Activated B cell treated with CpG ODN at 0.5 μM for 24 hours (primary cell): ENCODE results near the gene AHNAK2. TPM values are rescaled to one million over a fixed set of nuclear protein-coding genes. Genes with fewer than 3 reads are reported as not detected.

ENCODE experiments used
- ATAC-seq: fragments of 200-7000 bp; cut with Tn5 transposase; one replicate; pipeline ENCODE4 v1.10.0; 2021; ENCODE audit warnings: low read depth, mild to moderate bottlenecking, moderate library complexity
- CTCF ChIA-PET: fragments of 350-600 bp; sonication (Branson Sonifier 250); formaldehyde crosslinking; loops from one replicate; lab custom pipeline; 2021; ENCODE audit warnings: antibody characterized with exemption; lab: Charles Lee
- POLR2A ChIA-PET: fragments of 350-600 bp; sonication (Branson Sonifier 250); formaldehyde crosslinking; loops from one replicate; lab custom pipeline; 2021; ENCODE audit warnings: antibody characterized with exemption; lab: Charles Lee
- DNase-seq: peaks from one replicate; pipeline ENCODE4 v3.0.0; 2022
- H3K27ac Mint-ChIP-seq: one replicate; pipeline ENCODE4 v1.8.0; 2020; ENCODE audit warnings: mixed read lengths
- H3K27me3 Mint-ChIP-seq: one replicate; pipeline ENCODE4 v1.8.0; 2021; ENCODE audit warnings: mixed read lengths
- H3K36me3 Mint-ChIP-seq: one replicate; pipeline ENCODE4 v1.8.0; 2021; ENCODE audit warnings: low read depth, mixed read lengths
- H3K4me1 Mint-ChIP-seq: one replicate; pipeline ENCODE4 v1.8.0; 2021; ENCODE audit warnings: mixed read lengths
- H3K4me3 Mint-ChIP-seq: one replicate; pipeline ENCODE4 v1.8.0; 2020; ENCODE audit warnings: mild to moderate bottlenecking, mixed read lengths
- H3K9me3 Mint-ChIP-seq: one replicate; pipeline ENCODE4 v1.8.0; 2020; ENCODE audit warnings: mixed read lengths
- intact Hi-C: fragments of 100-400 bp; cut with micrococcal nuclease; formaldehyde crosslinking; loops from one replicate; pipeline ENCODE4 v1.15.1; 2024
- total RNA-seq: library from RNA; stranded (reverse); gene quantifications from 2 replicates; pipeline ENCODE4 v1.2.3, GENCODE V29; 2022
- TF ChIP-seq, protein P1 (sequence below): fragments of 200-600 bp; IDR thresholded peaks from one replicate; pipeline ENCODE4 v1.8.0; 2022; ENCODE audit warnings: antibody characterized with exemption, mild to moderate bottlenecking

Gene AHNAK2
- total RNA-seq, 1 donor from 2014 or later: not detected

GRCh38 chr14:104980611-104981531 lies 2.7 kb upstream of the AHNAK2 start:
- intact Hi-C loops: no loop called here
- no peak for DNase-seq
- ATAC-seq: no peak
- POLR2A ChIA-PET: interaction anchor here (0.5 kb wide), 1 partner anchor 84 kb away, joined by 6 read pairs; no protein-coding TSS in a partner anchor
- H3K4me1 Mint-ChIP-seq: peaks cover 15% of the 10 kb centered on the region
- H3K36me3 Mint-ChIP-seq: no peaks in the 10 kb centered on the region
- H3K27me3 Mint-ChIP-seq: peaks cover 17% of the 10 kb centered on the region
- H3K27ac Mint-ChIP-seq: no peak overlapping the region
- H3K4me3 Mint-ChIP-seq: no peak overlapping the region
- no peaks in the 10 kb centered on the region for H3K9me3 Mint-ChIP-seq
- CTCF ChIA-PET: no interaction called here
- TF ChIP-seq, protein P1, sequence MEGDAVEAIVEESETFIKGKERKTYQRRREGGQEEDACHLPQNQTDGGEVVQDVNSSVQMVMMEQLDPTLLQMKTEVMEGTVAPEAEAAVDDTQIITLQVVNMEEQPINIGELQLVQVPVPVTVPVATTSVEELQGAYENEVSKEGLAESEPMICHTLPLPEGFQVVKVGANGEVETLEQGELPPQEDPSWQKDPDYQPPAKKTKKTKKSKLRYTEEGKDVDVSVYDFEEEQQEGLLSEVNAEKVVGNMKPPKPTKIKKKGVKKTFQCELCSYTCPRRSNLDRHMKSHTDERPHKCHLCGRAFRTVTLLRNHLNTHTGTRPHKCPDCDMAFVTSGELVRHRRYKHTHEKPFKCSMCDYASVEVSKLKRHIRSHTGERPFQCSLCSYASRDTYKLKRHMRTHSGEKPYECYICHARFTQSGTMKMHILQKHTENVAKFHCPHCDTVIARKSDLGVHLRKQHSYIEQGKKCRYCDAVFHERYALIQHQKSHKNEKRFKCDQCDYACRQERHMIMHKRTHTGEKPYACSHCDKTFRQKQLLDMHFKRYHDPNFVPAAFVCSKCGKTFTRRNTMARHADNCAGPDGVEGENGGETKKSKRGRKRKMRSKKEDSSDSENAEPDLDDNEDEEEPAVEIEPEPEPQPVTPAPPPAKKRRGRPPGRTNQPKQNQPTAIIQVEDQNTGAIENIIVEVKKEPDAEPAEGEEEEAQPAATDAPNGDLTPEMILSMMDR: no peak

DNA sequence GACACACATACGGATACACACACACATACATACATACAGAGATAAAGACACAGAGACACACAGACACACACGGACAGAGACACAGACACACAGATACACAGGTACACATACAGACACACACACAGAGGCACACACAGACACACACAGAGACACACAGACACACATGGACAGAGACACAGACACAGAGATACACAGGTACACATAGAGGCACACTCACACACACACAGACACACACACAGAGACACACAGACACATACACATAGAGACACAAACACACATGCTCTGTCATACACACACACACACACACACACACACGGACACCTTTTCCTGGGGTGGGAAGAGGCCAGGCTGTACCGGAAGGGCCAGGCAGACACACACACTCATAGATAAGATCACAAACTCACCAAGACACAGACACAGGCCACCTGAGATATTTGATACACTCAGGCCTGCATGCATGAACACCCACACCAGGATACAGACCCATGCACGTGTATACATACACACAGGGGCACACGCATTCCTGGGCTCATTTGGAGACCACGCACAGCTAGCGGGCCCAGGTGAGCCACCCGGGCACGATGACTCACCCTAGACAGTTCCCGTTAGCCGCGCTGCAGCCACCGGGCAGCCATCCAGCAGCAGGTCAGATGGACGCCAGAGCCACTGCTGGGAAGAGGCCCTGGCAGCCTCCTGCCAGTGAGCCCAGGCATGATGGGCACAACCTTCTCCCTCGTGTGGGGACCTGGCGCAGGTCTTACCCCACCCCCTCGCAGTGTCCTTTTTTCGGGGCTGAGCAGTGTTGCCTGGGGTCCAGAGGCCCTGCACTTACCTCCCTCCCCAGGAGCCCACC lies 1.8 kb upstream of the AHNAK2 start:
- H3K36me3 Mint-ChIP-seq: no peaks in the 10 kb centered on the region
- no peaks in the 10 kb centered on the region for H3K9me3 Mint-ChIP-seq
- no peak overlapping the region for H3K4me3 Mint-ChIP-seq
- TF ChIP-seq, protein P1: no peak
- H3K27ac Mint-ChIP-seq: no peak overlapping the region
- CTCF ChIA-PET: no interaction called here
- peaks cover 17% of the 10 kb centered on the region for H3K27me3 Mint-ChIP-seq
- no peak for DNase-seq
- POLR2A ChIA-PET: no interaction called here
- H3K4me1 Mint-ChIP-seq: peaks cover 18% of the 10 kb centered on the region
- intact Hi-C loops: no loop called here
- ATAC-seq: no peak

DNA sequence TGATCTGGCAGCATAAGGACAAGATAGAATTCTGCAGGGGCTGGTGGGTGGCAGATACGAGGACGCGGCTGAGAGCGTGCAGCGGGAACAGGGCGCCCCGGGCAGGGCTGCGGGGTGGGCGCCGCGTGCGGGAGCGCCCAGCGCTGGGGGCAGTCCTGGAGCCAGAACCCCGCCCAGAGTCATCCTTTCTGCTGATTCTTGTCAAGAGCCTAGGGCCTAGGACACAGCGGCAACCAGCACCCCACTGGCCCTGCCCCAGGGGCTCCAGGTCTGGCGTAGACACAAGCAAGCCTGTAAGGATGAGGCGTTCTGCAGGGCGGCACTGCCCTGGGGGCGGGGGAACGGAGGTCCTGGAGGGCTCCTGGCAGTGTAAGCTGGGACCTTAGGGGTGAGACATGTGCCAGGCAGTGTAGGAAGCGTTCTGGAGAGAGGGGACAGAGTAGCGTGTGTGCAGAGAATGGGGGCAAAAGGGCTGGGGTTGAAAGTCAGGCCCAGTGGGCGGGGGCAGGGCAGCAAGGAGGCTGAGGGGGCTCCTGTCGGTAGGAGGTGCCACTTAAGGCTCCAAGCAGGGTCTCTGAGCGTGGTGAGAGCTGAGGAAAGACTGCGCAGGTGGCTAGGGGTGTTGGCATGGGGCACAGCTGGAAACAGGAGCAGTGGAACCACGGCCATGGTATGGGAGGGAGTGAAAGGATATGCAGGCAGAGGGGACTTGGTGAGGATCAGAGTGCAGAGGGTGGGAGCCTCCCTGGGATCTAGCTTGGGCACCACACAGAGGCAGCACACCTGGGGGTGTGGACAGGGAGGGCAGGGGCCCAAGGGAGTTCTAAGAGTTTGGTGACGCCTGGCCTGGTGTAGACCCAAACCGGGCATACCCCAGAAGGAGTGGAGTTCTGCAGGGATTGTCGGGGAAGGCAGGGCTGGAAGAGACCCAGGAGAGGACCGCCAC lies 845 bp upstream of the AHNAK2 start:
- TF ChIP-seq, protein P1: no peak
- intact Hi-C loops: no loop called here
- ChIA-PET CTCF (no interaction called here), POLR2A (no interaction called here)
- Mint-ChIP-seq H3K27ac (no peak overlapping the region), H3K9me3 (no peaks in the 10 kb centered on the region), H3K36me3 (no peaks in the 10 kb centered on the region), H3K27me3 (peaks cover 21% of the 10 kb centered on the region), H3K4me1 (peaks cover 14% of the 10 kb centered on the region), H3K4me3 (peak overlapping the region; percentile 1)
- DNase-seq (no peak), ATAC-seq (no peak)

- DNase-seq: no peak
- TF ChIP-seq, protein P1: no peak
- ChIA-PET CTCF (interaction anchor here (2.0 to 5.3 kb wide), 2 partner anchors 61 to 67 kb away, joined by 7 to 71 read pairs; no protein-coding TSS in a partner anchor), POLR2A (no interaction called here)
- Mint-ChIP-seq H3K27me3 (peaks cover 21% of the 10 kb centered on the region), H3K4me3 (peak overlapping the region; percentile 48), H3K9me3 (no peaks in the 10 kb centered on the region), H3K36me3 (no peaks in the 10 kb centered on the region), H3K27ac (no peak overlapping the region), H3K4me1 (peaks cover 14% of the 10 kb centered on the region)
- intact Hi-C loops: loop anchor here (2.0 kb wide), 1 partner anchor 376 kb away; no protein-coding TSS in a partner anchor
- no peak for ATAC-seq
Observed at GRCh38 chr14:104977008-104977680, 1.0 kb downstream of the AHNAK2 start.
